Activated CD4-positive, CD25-positive, alpha-beta regulatory T cell (primary cell): Measurements from ENCODE around the gene DCUN1D2.

ENCODE experiments used
- DNase-seq, 4 experiments: peaks; one replicate each; lab custom pipeline; 2025; lab: John Stamatoyannopoulos, UW

Gene DCUN1D2

GRCh38 chr13:113519556-113519955, 29.0 kb upstream of the DCUN1D2 start:
- DNase-seq: no peak

DNA sequence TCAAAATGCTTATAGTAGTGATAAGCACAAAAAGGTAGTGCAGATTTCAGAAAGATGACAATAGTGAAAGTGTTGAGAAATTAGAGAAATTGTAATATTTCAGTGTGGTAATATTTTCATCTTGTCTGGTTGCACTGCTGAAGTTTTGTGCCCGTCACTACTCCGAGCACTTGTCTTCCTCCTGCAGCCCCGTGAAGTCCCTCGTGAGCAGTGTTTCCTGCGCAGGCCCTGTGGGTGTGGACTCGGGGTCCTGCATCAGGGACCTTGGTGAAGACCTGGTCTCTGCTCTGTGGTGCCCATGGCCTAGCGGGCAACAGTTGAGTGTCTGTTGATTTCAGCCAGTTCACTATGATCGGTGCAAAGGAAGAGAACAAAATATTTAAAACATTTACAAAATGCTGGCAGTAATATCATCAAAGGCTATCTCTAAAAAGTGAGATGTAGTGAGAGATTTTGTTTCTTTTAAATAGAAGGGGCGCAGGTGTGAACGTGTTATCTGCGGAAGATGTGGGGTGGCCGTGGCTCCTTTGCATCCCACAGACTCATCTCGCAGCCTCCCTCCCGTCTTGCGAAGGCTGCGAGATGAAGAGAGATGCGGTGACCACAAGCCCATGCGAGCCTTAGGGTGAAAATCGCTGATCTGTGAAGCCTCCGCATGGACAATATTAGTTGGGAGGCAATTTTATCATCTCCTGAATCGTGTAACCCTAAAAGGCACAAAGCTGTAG, 27.7 kb upstream of the DCUN1D2 start:
- DNase-seq: no peak

DNA sequence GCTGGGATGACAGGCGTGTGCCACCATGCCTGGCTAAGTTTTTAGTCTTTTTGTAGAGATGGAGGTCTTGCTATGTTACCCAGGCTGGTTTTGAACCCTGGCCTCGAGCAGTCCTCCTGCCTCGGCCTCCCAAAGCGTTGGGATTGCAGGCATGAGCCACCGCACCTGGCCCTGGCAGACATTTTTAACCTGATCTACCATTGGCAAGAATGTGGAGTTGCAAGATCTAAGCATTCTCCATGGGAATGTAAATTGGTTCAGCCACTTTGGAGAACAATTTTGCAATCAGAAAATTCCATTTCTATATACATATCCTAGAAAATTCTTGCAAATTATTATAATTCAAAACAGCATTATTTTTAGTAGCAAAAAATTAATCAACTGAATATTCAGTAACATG, 24.3 kb upstream of the DCUN1D2 start:
- no peak for DNase-seq

DNA sequence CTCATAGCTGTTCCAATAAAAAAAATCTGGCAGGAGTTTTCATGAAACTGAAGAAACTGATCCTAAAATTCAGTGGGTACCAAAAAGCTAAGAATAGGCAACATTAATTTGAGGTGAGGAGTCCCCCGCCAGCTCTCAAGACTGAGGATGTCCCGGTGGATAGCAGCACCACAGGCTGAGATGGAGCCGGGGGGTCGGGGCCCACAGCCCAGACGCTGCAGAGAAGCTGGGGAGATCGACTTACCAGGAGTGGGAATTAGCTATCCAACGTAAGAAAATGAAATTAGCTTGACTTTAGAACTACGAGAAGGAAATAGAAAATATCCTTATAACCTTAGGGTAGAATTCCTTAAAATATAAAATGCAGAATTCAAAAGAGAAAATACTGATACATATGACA, 23.2 kb upstream of the DCUN1D2 start:
- no peak for DNase-seq

GRCh38 chr13:113511361-113511760, 20.9 kb upstream of the DCUN1D2 start:
- no peak for DNase-seq

- no peak for DNase-seq
Measured at GRCh38 chr13:113510871-113511270, 20.4 kb upstream of the DCUN1D2 start.

GRCh38 chr13:113509989-113510388, 19.5 kb upstream of the DCUN1D2 start:
- no peak for DNase-seq

GRCh38 chr13:113508521-113509254, 18.2 kb upstream of the DCUN1D2 start:
- DNase-seq: no peak

DNA sequence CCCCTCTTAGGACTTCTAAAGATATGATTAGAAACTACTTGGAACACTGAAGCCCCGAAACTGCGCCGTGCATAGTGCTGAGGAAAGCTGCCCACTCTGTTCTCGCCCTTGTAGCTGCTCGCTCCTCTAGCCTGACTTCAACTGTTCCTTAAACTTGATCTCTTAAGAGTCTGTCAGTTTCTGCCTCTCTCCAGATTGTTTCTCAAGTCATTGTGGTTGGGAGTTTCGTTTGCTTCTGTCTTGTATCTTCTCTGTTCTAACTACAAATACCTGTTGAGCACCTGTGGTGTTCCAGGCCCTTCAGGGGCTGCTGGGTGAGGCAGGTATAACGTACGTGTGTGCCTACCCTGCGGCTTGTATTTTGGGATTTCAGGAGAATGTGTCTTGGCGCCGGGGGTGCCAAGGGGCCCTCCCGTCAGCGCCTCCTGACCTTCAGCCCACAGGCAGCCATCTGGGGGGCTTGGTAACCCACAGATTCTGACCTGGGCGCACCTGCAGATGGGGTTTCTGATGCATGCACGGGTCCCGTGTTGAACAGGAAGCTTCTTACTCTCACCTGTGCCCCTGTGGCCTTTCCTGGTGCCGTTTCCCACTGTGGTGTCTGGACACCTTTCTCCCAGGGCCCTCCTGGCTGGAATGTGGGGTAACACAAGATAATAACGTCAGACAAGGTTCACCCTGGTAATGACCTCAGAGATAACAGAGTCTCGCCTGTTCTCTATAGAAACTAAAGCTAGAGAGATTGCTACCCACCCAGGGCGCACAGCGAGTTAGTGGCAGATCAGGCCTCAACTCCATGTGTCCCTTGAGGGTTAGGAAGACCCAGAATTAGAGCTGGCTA, 17.2 kb upstream of the DCUN1D2 start:
- DNase-seq: no peak

- no peak for DNase-seq
Measured at GRCh38 chr13:113506871-113507388, 16.4 kb upstream of the DCUN1D2 start.

DNA sequence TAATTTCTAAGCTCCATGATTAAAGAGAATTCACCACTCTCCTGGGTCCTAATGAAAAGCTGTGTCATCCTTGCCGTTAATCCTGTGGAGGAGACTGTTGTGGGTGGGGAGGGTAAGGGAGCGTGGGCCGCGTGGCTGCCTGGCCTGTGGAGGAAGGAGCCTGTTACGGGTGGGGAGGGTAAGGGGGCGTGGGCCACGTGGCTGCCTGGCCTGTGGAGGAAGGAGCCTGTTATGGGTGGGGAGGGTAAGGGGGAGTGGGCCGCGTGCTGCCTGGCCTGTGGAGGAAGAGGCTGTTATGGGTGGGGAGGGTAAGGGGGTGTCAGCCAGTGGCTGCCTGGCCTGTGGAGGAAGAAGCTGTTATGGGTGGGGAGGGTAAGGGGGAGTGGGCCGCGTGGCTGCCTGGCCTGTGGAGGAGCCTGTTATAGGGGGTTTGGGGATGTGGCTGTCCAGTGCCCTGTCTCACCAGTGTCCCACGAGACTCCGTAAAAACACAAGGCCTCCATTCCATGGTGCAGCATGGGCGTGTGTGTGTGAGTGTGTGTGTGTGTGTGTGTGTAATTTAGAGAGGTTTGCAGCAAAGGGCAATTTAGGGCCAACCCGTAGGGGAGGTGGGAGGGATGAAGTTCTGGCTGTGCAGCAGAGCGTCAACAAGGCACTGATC, 15.6 kb upstream of the DCUN1D2 start:
- DNase-seq: no peak

DNA sequence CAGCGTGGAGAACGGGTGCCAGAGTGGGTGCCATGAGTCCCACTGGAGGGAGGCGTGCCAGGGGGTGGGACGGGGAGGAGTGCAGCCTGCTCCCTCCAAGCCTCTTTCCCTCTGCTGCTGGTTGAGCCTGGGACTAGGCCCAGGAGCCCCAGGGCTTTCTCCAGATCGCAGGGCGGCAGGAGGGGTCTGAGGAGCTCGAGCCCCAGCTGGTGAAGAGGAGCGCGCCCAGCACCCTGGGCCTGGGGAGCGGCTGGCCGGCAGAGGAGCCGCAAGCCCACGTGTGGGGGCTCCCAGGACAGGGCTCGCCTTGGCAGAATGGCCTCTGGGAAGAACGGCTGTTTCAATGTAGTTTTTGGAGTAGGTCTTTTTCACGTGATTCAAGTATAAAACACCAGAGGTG, 12.2 kb upstream of the DCUN1D2 start:
- DNase-seq: no peak

DNA sequence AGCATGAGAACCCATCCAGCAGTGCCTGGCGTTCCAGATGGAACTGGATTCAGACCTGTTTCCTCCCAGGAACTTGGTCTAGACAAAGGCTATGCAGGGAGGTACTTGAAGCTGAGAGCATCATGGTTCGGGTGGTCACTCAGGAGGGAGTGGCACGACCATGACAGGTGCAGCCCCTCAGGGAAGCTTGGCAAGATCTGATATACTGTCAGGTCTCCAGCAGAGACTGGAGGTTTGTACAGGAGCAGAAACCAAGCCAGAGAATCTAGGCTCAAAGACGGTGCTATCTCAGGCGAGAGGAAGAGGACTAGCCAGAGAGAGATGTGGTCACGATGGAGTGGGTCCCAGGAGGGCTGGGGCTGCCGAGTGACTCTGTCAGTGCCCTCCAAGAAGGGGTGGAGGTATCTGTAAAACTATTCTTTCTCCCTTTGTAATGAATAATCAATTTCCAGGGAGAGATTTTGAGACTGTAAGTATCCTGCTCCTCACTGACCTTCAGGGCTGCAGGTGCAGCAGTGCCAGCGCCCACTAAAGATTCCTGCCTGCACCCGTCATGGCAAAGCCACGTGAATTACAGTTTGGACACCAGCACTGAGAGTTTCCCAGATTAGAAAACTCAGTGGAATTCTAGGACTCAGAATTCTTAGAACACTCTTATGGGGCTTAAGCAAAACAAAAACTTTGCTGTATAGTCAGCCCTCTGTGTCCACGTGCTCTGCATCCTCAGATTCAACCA, 10.2 kb upstream of the DCUN1D2 start:
- DNase-seq: no peak

DNA sequence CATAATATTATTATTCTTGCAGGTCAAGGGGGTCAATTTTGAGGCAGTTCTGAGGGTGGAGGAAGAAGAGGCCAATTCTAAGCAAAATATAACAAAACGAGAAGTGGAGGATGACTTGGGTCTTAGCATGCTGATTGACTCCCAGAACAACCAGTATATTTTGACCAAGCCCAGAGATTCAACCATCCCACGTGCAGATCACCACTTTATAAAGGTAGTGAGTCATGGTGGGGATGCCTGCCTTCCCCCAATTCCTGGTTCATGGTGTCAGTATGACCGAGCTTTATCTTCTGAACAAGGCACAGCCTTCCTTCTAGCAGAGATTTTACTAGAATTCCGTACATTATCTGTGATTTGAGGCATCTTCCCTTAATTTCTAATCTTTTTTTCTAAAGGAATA, 9.4 kb upstream of the DCUN1D2 start:
- no peak for DNase-seq

DNA sequence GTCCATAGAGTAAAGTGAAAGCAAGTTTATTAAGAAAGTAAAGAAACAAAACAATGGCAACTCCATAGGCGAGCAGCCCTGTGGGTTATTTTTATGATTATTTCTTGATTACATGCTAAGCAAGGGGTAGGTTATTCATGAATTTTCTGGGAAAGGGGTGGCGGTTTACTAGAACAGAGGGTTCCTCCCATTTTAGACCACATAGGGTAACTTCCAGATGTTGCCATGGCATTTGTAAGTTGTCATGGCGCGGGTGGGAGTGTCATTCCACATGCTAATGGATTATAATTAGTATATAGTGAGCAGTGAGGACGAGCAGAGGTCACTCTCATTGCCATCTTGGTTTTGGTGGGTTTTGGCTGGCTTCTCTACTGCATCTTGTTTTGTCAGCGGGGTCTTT, 8.4 kb upstream of the DCUN1D2 start:
- DNase-seq: no peak

DNA sequence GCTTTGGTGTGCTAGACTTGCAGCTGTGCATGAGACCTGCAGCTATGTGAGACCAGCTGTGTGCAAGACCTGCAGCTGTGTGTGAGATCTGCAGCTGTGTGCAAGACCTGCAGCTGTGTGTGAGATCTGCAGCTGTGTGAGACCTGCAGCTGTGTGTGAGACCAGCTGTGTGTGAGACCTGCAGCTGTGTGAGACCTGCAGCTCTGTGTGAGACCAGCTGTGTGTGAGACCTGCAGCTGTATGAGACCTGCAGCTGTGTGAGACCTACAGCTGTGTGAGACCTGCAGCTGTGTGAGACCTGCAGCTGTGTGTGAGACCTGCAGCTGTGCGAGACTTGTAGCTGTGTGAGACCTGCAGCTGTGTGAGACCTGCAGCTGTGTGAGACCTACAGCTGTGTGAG, 6.7 kb upstream of the DCUN1D2 start:
- DNase-seq: no peak

- DNase-seq: no peak
Measured at GRCh38 chr13:113495494-113496210, 5.1 kb upstream of the DCUN1D2 start.

DNA sequence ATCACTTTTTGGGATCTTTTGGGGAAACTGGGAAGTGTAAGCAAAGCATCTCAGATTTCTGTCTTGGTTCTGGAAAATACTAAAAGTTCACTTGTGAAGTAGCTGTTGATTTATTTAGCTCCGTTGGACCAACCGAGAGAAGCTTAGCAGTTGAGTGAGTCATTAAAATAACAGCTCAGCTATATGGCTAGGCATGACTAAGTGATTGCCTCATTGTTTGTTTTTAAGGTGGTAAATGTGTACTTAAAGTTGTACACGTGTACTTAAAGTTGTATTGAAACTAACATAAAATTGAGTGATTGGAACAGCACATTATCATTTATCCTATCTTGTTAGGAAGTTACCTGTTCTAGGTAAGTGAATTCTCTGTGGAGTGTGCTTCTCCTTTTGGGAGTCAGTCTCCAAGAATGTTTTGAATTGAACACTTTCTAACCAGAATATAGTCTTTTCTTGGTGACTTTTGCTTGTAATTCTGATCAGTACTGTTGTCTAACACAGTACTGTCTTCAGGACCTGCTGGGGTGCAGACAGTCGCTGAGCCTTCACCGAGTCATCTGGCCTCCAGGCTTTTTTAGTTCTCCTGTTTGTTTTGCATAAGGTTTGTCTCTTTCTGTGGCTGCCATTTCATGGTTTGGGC, 2.9 kb upstream of the DCUN1D2 start:
- no peak for DNase-seq

GRCh38 chr13:113491982-113492381, 1.5 kb upstream of the DCUN1D2 start:
- DNase-seq: no peak

- DNase-seq: no peak
Measured at GRCh38 chr13:113491418-113491883, 940 bp upstream of the DCUN1D2 start.
